HL-60/S4 treated with phorbol 12-myristate 13-acetate at 8.2 ng/mL for 4 days and 3 days (cell line): ENCODE results near the gene SGSH.

Source experiments
- in situ Hi-C: fragments of 300-500 bp; cut with MboI; formaldehyde crosslinking; loops from 2 replicates; pipeline ENCODE4 v1.15.0; 2022; ENCODE audit warnings: low sequenced_read_pairs

The SGSH gene

GRCh38 chr17:80227666-80228065 lies 7.5 kb upstream of the SGSH start:
- in situ Hi-C loops, result no loop called here

- in situ Hi-C loops, result no loop called here
Measured at GRCh38 chr17:80227156-80227555, 7.0 kb upstream of the SGSH start.

GRCh38 chr17:80225230-80225629 lies 5.1 kb upstream of the SGSH start:
- in situ Hi-C loops, result no loop called here

- in situ Hi-C loops, result no loop called here
Measured at GRCh38 chr17:80224683-80225082, 4.5 kb upstream of the SGSH start.

- in situ Hi-C loops, result no loop called here
Measured at GRCh38 chr17:80223838-80224497, 3.8 kb upstream of the SGSH start.

GRCh38 chr17:80223142-80223815 lies 3.1 kb upstream of the SGSH start:
- in situ Hi-C loops, result no loop called here

- in situ Hi-C loops, result no loop called here
Measured at GRCh38 chr17:80222376-80223141, 2.4 kb upstream of the SGSH start.

- in situ Hi-C loops, result no loop called here
Measured at GRCh38 chr17:80221351-80222105, 1.4 kb upstream of the SGSH start.

- in situ Hi-C loops, result no loop called here
Measured at GRCh38 chr17:80220736-80221215, 643 bp upstream of the SGSH start.

GRCh38 chr17:80219763-80220053 lies 425 bp downstream of the SGSH start:
- in situ Hi-C loops, result no loop called here

GRCh38 chr17:80219013-80219762 lies 945 bp downstream of the SGSH start:
- in situ Hi-C loops, result no loop called here

GRCh38 chr17:80218391-80218790 lies 1.7 kb downstream of the SGSH start:
- in situ Hi-C loops, result no loop called here

- in situ Hi-C loops, result no loop called here
Measured at GRCh38 chr17:80217703-80218362, 2.3 kb downstream of the SGSH start.

- in situ Hi-C loops, result no loop called here
Measured at GRCh38 chr17:80216473-80217456, 3.4 kb downstream of the SGSH start.

- in situ Hi-C loops, result no loop called here
Measured at GRCh38 chr17:80214878-80215210, 5.3 kb downstream of the SGSH start.

- in situ Hi-C loops, result no loop called here
Measured at GRCh38 chr17:80214012-80214877, 5.9 kb downstream of the SGSH start.

- in situ Hi-C loops, result no loop called here
Measured at GRCh38 chr17:80213643-80213975, 6.5 kb downstream of the SGSH start.

GRCh38 chr17:80212962-80213642 lies 7.0 kb downstream of the SGSH start:
- in situ Hi-C loops, result no loop called here
